T follicular helper cell (primary cell): ENCODE data around the gene ATF6.

Experiments used
- DNase-seq: peaks from one replicate; pipeline ENCODE4 v3.0.0-alpha.2; 2020; ENCODE audit warnings: low read depth

The ATF6 gene

DNA sequence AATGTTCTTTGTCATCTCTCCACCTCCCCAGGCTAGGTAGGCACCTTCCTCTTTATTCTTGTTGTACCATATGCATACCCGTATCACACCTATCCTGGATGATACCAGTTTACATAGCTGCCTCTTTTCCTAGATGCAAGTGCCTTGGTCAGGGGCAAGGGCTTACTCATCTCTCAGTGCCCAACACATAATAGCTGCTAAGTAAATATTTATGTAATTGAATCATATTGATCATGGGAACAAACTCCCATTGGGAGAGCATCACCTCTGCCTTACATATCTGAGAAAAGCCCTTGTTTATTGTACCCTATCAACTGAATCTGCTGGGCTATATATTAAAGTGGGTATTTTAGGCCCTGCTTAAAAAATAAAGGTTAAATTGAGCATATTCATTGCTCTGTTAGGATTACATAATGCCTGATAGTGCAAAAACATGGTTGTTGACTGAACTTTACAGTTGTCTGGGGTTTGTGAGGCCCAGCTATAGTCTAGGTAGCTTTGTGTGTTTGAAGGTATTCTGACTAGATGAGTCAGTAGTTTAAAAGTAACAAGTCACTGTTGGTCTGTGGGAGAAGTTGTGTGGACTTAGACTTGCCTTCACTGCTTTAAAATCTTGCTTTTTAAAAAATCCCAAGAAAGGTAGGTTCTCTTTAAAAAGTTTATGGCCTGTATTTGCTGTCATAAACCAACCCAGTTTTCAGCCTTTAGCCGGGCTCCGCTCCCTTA is 174.9 kb downstream of the ATF6 start:
- no peak for DNase-seq

DNA sequence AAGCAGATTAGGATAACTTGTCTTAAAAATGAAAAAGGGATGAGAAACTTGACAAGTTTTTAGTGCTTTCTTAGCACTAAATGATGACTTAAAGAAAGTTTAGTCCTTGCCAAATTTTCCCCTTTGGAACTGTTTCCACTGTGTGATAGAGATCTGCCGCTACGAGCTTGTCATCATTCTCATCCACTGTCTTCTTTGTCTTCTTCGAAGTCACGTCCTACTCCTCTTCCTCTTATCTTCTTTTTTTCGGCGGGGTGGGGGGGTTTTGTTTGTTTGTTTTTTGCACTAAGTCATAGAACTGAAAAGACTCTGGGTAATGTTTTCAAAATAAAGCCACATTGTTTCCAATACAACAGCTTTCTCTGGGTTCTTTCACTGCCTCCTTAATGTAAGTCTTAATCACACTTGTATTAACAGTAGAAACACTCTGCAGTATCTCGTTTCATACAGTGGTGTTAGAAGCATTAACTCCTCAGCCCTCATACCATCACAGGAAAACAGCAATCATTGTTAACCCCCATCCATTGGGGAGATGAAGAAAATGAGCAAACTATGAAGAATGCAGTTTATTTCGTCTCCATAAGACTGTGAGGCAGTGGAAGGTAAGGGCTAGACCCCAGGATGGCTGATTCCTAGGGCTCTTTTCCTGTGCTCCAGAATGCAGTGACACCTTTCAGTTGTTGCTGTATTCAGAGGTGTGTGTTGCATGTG is 175.8 kb downstream of the ATF6 start:
- no peak for DNase-seq

DNA sequence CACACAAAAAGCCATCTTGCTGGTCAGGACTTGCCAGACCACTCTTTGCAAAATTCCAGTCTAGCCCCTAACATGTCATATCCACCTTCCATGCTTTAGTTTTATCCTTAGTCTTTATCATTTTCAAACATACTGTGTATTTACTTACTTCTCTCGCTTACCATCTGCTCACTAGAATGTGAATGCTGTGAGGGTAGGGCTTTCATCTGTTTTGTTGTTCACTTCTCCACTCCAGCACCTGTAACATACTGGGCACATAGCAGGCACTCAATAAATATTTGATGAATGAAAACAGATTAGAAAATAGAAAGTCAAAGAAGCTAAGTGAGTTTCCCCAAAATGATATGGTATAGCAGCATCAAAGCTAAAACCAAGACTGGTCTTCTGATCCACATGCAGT is 177.6 kb downstream of the ATF6 start:
- DNase-seq = no peak

GRCh38 chr1:161944381-161944780 is 178.3 kb downstream of the ATF6 start:
- no peak for DNase-seq

DNA sequence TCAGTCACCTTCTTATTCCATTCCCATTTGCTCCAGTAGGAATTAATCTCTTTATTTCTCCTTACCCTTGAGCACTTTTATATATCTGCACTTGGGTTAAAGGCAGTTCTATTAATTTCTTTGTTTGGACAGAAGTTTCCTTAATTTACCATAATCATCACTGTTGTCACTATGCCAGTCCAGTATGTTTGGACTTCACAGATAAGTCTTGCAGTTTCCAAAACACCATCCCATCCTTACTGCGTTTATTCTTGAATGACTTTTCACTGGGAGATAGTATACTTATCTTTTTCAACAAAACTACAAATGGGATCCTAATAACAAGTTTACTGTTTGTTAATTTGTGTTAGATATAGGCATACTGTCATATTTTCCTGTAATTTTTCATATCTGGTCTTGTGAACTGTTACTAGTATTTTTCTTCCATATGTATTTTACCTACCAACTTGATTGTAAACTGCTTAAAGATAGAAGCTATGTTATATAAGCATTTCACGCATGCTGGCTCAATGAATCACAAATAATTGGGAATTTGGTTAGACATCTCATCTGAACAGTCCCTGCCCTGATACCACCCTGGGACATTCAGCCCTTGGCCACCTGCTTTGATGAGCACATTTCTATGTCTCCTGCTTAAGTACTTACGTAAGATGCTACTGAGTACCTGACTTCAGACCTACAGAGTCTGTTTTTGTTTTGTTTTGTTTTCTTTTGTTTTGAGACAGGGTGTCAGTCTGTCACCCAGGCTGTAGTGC is 179.4 kb downstream of the ATF6 start:
- no peak for DNase-seq

GRCh38 chr1:161946071-161946987 is 180.2 kb downstream of the ATF6 start:
- no peak for DNase-seq

GRCh38 chr1:161948435-161948834 is 182.3 kb downstream of the ATF6 start:
- DNase-seq = no peak

DNA sequence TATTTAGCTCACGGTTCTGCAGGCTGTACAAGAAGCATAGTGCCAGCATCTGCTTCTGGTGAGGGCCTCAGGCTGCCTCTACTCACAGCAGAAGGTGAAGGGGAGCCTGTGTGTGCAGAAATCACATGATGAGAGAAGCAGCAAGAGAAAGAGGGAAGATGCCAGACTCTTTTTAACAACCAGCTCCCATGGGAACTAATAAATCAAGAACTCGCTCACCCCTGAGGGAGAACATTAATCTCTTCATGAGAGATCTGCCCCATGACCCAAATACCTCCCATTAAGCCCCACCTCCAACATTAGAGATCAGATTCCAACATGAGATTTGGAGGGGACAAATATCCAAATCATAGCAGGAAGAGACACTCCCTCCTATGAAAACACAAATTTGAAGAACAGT is 183.4 kb downstream of the ATF6 start:
- DNase-seq = no peak

GRCh38 chr1:161950377-161950776 is 184.3 kb downstream of the ATF6 start:
- no peak for DNase-seq

DNA sequence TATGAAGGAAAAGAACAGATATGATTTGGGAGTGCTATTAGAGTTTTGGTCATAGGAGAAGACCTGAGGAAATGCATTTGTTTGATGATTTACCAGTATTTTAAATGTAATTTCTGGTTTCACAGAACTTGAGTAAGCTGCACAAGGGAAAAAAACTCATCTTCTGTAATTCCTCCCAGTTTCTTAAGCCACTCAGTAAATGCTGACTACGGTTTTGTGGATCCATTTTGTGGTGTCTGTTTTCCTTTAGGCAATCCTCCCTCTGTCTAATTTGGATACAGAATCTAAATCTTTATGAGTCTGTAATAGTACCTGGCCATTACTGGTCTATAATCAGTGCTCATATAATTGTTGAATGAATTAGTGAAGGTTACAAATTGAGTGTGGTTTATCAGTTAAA is 185.5 kb downstream of the ATF6 start:
- DNase-seq = no peak

DNA sequence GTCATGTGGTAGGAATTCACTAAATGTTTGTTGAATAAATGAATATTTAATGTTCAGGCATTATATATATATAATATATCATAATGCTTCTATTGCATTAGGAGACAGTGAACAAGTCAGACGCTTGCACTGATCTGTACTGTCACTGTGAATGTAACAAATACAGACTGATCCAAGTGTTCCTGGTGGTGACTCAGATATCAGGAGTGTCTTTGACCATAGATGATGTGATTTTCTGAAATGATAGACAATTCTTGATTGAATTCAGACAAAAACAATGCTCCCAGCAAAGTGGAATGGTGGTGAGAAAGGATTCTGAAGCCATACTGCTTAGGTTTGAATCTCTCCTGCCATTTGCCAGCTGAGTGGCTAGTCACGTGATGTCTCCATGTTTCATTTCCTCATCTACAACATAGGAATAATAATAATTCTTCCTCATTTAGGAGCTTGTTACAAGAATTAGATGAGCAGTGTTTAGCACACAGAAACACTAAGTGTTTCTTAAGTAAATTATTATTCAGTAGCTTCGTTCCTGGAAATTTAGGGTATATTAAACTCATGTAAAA is 186.6 kb downstream of the ATF6 start:
- DNase-seq = no peak

- no peak for DNase-seq
These were observed 187.3 kb downstream of the ATF6 start for GRCh38 chr1:161953256-161953920.

- no peak for DNase-seq
These were observed 187.9 kb downstream of the ATF6 start for GRCh38 chr1:161954050-161954449.

- DNase-seq = no peak
These were observed 188.3 kb downstream of the ATF6 start for GRCh38 chr1:161954466-161954865.

- no peak for DNase-seq
These were observed 189.5 kb downstream of the ATF6 start for GRCh38 chr1:161955606-161956005.

DNA sequence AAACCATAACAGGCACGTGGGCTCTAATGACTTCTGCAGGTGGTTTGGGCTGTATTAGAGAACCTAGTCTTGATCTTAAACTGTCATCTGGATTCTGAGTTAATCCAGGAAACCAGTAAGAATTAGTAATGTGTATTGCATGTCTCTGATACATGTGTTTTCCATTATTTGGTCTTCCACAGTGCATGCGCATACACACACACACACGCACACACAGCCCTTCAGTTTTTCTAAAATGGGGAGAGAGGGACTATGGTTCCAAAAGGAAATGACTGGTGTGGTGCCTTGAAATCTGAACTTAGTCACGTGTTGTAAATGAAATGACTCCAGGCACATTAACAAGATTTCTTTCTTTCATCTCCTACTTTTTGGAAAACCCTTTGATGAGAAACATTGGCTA is 190.0 kb downstream of the ATF6 start:
- DNase-seq = no peak

GRCh38 chr1:161956930-161957329 is 190.8 kb downstream of the ATF6 start:
- no peak for DNase-seq

GRCh38 chr1:161958425-161958824 is 192.3 kb downstream of the ATF6 start:
- no peak for DNase-seq

DNA sequence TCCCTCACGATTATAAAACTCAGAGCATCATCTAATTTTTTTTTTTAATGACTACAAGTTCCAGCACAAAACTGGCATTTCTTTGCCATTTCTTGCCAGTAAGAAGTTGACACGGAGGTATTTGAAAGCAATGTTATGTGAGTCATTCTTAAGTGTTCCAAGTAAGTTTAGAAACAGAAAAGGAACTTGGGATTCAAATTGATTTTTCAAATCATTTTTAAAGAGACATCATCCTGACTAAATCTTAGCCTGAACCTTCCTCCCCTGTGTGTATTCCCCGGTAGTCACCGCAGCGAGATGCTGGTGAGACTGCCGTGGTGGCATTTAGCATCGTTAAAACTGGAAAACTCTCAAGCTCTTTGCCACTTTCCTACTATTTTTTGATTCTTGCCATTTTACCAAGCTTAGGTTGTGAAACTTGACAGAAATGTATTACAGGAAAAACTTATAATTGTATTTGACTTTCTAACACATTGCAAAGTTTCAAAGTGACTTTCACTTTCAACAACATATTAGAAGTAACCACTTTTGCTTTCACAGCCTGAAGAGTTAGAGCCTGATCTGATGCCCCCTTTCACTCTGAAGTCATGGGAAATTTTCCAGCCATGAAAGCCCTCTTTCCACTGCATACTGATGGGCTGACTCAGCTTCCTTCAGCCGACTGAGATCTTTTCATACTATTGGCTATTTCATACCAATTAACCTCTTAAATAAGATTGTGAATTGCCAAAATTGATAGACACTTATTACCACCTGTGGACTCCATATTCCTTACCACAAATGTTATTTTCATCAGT is 196.2 kb downstream of the ATF6 start:
- DNase-seq = no peak

- DNase-seq = no peak
These were observed 199.9 kb downstream of the ATF6 start for GRCh38 chr1:161966067-161966466.
